NCI-H2196 treated with DMSO at 0.1 percent for 48 hours (cell line): ENCODE data around the gene CLIC6.

ENCODE experiments used
- DNase-seq: peaks from one replicate; lab custom pipeline; 2025; ENCODE audit not compliant: unreplicated experiment; lab: John Stamatoyannopoulos, UW

Gene CLIC6

DNA sequence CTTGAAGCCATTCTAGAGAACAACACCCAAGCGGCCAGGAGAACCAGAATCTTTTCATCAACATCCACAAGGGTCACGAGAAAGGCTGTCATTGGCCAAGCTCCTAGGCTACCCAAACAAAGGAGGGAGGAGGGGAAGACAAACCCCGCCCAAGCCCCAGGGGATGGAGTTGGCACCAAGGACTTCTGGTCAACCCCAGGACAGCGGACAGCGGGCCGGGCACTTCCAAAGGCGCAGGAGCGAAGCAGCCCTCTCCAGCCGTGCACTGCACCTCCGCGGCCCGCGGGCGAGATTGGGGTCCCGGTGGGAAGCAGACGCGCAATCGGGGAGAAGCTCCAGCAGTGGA lies at the start of gene CLIC6:
TSS of gene CLIC6 (plus strand) at position 192 of the 346 bp plus-strand sequence. CDS start 395 bp downstream, outside the sequence.
- DNase-seq = no peak

DNA sequence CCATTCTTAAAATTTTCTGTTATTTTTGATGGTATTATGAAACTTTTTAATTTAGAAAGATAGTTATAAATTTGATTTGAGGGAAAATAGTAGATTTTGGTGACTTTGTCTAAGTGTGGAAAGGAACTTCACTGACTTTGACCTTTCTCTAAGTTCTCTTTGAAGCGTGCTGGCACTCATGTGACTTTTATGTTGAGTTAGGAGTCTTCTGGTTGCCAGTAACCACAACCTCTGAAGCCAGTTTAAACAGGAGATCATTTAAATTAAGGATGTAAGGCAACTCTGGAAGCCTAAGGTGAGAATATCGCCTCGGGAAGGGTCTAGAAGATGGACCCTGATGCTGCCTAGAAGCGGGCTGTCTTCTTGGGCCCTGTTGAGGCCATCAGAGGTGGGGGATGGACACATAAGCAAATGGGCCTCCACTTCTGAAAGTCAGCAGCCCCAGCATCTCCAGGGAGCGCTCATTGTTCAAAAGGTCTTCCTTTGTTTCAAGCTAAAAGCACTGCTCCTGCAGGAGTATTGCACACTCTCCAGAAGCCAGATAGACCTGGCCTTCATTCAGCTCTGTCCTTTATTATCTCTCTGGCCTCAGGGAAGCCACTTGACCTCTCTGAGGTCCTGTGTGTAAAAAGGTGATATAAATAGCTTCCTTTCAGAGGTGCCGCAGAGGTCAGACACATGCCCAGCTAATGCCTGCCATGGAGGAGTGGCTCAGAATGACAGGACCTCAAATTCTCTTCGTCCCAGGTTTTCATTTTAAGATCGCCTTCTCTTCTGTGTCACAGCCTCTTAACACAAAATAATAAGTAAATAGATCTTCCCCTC lies 48.7 kb upstream of the CLIC6 start:
- DNase-seq = peak; percentile 30

DNA sequence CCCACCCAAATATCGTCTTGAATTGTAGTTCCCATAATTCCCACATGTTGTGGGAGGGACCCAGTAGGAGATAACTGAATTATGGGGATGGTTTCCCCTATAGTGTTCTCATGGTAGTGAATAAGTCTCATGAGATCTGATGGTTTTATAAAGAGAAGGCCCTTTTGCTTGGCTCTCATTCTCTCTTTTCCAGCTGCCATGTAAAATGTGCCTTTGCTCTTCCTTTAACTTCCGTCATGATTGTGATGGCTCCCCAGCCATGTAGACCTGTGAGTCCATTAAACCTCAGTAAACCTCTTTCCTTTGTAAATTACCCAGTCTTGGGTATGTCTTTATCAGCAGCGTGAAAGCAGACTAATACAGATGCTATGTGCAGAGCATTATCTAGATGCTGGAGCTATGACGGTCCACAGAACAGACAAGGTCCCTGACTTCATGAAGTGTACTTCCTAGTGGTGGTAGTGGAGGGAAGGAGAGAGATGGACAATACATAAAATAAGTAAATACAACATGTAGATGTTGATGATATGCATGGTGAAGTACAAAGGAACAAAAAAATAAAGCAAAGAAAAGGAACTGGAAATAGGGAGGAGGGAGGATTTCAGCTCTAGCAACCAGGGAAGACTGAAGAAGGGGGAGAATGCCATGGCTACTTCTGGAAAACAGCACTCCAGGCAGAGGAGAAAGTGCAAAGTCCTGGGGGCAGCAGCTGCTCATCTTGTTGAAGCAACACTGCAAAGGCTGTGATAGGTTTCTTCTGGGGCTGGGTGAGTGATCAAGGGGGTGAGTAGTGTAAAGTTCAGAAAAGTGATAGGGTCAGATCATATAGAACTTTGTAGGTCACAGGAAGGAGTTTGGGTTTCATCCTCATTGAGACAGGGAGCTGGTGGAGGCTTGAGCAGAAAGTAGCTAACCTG lies 47.1 kb upstream of the CLIC6 start:
- no peak for DNase-seq

DNA sequence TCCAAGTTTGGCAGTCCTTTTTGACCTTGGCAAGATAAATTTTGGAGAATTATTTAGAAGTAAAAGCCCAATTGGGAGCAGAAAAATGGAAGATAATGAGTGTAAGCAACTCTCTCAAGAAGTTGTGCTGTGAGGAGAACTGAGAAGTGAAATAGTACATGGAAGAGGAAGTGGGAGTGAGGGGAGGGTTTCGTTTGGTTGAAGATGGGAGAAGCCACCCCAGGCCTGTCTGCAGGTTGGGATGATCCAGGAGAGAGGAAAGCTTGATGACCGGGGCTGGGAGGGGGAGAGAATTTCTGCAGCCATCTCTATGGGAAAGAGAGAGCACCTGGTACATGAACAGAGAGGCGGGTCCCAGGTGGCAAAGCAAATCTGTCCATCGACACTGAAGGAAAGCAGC lies 45.3 kb upstream of the CLIC6 start:
- DNase-seq = no peak

DNA sequence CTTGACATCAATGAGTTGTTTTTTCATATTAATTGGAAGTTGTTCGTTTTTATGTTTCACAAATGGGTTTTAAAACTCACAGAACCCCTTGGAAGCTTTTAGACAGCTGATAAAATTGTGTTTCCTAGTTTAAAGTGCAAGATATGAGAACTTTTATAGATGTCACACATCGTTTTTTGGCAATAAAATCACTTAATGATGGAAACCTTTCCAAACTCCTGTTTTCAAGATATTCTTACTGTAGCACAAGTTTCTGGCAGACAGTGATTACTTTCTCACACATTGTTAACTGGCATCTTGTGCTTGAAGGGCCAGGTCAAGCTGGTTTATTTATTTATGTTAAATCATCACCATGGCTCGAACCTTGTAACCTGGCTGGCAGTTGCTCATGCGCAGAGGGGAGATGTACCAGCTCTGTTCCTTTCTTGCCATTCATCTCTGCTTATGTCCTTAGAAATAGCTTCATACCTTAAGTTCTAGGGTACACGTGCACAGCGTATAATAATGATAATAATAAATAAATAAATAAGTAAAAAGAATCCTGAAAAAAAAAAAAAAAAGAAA lies 43.7 kb upstream of the CLIC6 start:
- DNase-seq = no peak

DNA sequence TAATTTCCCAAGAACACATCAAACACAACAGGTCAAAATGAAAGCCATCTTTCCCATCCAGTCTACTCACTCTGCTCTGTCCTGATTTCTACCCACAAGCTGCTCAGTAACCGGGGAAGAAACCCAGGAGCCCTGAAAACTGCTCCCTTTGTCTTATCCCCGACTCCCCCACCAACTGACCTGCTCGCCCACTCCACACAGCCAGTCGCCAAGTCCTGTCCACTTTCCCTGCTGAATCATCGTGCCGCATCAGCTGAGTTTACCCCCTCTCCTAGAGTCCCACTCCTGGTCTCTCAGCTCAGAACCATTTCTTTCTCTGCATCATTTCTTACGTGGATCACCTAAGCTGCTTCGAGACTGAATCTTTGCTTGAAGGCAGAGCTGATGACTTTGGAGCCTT lies 42.7 kb upstream of the CLIC6 start:
- no peak for DNase-seq

DNA sequence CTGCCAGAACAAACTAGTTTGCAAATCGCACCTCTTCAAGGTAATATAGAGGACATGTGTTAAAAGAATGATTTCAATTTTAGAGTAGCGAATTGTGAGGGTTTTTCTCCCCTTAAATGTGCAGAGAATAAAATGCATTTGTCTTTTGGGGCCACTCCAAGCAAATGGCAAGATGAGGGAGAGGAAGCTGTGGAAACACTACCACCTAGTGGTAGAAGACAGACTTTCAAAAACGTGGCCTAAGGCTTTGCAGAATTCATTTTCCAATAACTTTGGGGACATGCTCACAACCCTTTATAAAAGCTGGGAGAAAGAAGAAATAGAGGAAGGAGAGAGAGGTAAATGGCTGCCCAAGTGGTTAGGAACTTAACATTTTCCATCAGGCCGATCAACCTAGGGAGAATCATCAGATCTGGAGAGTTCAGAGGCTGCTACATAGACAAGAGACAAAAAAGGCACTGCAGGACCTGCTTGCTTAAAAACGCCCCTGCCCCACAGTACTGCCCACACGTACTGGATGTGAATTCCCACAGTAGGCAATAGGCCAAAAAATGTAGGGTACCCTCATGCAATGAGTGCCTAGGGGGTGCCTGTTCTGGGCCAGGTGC lies 38.2 kb upstream of the CLIC6 start:
- peak; percentile 37 for DNase-seq

DNA sequence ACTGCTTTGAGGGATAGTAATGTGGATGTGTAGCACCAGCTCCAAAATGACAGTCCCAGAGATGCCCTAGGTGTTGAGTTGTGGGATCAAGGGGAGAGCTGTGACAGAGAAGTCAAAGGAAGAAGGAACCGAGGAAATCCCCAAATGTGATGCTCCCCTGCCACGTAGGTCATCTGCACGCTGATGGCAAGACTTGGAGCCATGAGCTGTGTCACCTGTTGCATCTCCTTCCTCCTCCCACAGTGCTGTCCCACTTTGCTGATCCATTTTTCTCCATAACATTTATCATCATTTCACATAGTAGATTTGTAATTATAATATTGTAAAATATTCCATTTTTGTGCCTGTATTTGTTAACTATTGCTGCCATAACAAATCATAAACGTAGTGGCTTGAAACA lies 36.3 kb upstream of the CLIC6 start:
- DNase-seq = no peak

DNA sequence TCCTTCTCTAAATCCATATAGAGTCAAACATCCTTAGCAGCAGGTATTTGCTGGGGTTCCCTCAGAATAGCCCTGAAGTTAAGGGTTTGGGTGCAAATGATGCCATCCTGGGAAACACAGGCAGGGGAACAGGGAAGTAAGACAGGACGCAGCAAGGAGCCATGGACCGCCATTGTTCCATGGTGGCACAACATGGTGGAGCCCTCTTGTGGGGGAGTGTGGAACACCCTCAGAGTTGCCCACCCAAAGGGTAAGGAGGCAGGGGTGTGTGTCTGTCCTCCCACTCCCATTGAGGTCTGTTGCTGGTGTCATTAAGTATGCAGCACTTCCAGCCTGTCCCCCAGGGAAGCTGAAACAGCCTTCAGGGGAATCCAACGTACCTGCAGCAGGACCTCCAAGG lies 33.5 kb upstream of the CLIC6 start:
- DNase-seq = no peak

DNA sequence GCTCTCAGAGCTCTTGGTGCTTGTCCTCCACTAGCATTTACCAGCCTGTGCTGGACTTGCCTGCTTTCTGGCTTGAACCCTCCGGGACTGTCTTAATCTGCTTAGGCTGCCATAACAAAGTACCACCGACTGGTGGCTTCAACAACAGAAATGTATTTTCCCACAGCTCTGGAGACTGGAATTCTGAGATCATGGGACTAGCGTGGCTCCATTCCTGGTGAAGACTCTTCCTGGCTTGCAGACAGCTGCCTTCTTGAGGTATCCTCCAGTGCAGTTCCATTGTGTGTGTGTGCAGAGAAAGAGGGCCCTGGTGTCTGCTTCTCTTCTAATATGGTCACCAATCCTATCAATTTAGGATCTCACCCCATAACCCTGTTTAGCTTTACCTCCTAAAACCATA lies 31.8 kb upstream of the CLIC6 start:
- DNase-seq = no peak

DNA sequence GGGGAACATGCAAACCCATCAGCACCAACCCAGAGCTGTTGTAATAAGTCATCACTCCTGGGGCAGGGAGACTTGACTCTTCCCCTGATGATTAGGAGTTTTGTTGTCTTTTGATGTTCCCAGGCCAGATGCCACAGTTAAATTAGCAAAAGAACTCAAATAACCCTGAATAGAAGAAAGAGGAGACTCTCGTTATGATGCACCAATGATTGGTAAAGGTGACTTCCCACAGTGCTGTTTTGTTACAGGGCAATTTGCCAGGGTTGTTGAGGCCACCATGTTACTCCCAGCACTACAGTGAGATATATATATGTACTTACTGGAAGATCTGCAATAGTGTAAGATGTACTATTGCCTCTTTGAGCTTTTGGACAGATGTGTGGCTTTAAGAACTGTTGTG lies 29.5 kb upstream of the CLIC6 start:
- DNase-seq = no peak

DNA sequence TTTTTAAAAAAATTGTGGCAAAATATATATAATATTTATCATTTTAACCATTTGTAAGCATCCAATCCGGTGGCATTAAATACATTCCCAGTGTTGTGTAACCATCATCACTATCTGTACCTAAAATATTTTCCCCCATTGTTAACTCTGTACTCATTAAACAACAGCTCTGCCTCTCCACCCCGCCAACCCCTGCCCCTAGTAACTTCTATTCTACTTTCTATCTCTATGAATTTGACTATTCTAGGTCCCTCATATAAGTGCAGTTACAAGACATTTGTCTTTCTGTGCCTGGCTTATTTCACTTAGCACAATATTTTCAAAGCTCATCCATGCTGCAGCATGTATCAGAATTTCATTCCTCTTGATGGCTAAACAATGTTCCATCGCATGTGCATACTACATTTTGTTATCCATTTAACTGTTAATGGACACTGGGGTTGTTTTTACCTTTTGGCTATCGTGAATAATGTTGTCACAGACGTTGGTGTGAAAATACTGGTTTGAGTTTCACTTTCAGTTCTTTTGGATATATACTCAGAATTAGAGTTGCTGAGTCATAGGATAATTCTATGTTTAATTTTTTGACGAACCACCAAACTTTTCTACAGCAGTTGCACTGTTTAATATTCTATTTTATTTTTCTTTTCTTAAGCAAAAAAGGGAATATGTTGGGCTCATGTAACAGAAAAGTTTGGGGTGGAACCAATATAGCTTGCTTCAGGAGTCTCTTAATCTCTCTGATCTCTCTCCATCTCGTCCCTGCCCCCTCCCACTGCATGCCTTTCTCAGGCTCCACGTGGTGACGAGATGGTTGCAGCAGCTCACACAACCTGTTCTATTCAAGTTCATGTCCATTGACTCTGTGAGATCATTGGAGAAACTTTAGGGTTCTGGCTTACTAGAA lies 28.7 kb upstream of the CLIC6 start:
- no peak for DNase-seq

DNA sequence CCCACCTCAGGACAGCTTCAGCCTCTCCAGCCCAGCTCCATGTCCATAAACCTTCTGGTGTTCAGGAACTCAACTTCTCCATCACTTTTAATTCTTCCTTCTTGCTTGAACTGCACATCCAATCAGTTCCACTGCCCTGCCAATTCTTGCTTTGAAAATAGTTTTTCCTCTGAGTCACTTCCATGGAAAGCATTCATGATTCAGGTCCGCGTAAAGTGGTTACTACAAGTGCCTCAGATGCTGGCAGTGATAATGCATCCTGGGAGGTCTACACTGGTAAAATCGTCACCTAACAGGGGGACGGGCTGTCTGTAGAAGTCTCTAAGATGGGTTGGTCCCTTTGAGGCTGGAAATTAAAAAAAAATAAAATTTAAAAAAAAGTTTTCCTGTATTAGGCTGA lies 27.9 kb upstream of the CLIC6 start:
- no peak for DNase-seq

DNA sequence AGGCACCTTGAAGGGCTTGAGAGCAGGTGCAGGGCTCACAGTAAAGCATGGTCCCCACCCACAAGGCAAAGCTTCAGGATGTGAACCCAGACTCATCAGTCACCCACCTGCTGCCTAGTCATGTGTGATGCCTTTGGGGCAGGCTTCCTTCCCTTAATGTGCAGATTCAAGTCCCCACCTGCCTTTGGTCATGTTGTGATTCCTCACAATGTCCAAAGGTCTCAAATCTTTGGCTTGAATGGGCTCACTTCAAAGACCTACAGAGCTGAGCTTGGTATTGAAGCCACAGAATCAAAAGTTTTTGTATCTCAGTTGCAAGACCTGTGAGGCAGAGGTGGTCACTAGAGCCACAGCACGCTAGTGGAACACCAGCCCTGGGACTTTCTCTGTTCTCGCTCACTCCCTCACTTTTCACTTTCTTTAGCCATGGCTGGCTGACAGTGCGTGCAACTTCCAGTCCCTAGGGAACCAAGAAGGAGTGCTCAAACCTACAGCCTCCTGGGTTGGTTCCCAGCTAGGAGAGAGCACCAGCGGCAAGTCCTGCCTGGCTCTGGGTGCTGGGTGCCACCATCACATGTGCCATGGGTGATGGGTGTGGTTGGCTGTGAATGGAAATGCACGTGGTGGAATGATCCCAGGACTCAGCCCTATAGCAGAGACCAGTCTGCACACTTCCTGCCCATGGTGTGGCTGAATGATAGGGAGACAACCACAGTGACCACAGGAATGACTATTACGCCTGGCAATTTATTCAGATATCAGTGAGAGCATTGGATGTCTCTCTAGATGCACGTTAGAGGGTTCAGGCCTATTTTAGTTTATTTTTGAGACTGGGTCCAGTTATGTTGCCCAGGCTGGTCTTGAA lies 26.4 kb upstream of the CLIC6 start:
- no peak for DNase-seq

DNA sequence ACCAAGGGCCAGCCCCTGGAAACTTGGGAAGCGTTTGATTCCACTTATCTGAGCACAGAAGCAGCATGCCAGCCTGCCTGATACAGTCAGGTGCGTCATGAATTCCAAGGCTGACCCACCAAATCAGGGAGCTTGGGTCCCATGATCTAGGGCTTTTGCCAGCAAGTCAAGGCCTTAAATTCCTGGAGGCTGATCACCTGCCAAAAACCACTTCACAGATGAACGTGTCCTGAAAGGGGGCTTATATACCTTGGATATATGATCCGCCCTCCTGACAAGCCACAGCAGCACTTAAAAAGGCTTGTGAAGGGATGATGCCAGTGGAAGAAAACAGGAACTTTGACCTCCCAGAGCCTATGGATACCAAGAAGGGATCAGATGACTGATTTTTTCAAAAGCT lies 24.0 kb upstream of the CLIC6 start:
- DNase-seq = no peak

DNA sequence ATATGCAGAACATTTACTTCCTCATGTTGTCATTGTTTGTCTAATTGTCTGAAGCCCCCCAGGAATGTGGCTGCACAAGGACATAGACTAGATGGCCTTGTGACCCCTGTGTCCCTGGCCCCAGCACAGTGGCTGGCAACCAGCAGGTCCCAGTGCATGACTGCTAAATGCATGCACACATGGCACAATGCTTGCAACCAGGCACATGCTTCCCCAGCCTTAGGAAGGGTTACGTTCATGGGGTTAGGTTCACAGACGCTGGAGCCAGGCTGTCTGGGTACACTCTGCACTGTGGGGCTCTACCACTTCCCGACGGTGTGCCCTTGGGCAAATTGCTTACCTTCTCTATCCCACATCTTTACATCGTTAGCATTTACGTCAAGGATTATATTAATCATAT lies 21.2 kb upstream of the CLIC6 start:
- DNase-seq = no peak

DNA sequence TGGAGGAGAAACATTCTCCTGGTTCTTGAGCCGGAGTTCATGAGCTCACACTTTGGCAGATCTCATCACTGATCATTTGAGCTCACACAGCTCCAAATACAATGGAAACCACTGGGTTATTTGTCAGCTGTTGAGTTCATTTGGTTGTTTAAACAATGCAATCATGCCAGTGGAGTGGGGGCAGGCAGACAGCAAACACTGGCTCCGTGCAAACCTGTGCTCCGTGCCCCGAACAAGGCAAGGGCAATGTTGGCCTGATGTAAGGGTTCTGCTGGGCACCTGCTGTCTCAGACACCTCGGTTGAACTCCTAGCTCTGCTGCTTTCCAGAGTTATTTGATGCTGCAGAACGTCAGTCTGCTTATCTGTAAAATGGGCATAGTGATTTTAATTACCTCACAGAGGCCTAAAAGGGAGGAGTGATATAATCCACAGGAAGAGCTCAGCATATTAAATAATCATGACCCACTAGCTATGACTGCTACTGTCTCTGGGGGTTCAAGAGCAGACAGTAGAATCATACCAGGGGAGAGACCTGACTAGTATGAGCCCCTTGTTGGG lies 20.0 kb upstream of the CLIC6 start:
- no peak for DNase-seq

DNA sequence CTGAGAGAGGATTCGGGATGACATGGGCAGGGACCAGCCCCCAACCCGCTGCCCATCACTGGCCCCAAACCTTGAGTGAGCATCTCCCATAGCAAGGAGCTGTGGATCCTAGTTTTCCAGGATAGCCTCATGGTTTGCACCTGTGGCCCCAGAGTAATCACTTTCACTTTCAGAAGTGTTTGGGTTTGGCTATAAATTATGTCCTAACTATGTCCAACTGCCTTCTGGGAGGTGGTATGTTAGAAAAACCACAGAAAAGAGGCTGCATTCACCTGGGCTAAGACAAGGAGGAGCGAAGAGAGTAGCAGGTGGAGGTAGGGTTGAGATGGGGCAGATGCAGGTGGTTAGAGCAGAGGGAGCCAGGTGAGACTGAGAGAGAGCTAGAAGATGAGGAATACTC lies 19.4 kb upstream of the CLIC6 start:
- DNase-seq = no peak

DNA sequence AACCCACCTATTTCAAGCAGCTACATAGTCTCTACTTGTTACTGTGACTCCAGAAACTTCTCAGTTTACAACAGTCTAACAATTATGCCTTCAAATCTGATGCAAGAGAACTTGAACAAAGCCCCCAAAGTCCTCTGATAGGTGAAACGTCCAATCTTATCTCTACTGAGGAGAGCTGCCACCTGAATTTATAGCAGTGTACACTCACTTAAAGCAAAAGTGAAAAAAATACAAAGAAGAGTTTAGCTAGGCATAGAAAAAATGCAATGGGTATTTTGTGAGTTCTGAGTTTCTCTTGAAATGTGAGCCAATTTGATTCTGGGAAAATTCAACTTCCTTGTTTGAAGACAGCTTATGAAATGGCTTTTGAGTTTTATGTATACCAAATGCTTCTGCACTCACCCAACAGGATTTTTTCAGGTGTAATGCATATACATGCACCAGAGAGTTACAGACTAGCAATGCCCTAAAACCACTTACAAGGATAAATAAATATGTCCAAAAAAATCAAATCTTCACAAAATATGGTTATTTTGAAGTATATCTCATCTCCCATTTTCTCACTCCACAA lies 17.8 kb upstream of the CLIC6 start:
- no peak for DNase-seq
